DLD1 (cell line): ENCODE measurements around the gene TRRAP.

Experiments
- in situ Hi-C: cut with HindIII; loops from 2 replicates; pipeline ENCODE4 v1.10.0; 2017; ENCODE audit warnings: low sequenced_read_pairs

TRRAP gene

DNA sequence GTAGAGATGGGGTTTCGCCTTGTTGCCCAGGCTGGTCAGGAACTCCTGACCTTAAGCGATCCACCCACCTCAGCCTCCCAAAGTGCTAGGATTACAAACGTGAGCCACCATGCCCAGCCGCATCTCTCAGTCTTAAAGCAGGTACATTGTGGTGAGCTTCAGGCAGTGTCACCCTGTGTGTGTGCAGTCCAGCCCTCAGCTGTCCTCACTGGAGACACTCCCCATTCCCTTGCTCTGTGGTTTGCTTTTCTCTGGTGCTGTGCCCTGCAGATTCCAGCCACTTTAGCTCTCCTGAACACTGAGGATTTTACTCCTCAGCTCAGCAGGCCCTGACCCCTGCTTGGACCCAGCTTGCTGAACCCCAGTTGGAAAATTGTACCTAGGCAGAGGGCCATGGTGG lies 6.1 kb downstream of the TRRAP start:
- in situ Hi-C loops: no loop called here

- in situ Hi-C loops: no loop called here
Measured at GRCh38 chr7:98887038-98887437, 8.7 kb downstream of the TRRAP start.

GRCh38 chr7:98892609-98893008 lies 14.3 kb downstream of the TRRAP start:
- in situ Hi-C loops: no loop called here

- in situ Hi-C loops: loop anchor here (25.0 kb wide), 2 partner anchors 112 to 412 kb away; no protein-coding TSS in a partner anchor
Measured at GRCh38 chr7:98899816-98900215, 21.5 kb downstream of the TRRAP start.

GRCh38 chr7:98900815-98901214 lies 22.5 kb downstream of the TRRAP start:
- in situ Hi-C loops: loop anchor here (25.0 kb wide), 2 partner anchors 111 to 411 kb away; no protein-coding TSS in a partner anchor

DNA sequence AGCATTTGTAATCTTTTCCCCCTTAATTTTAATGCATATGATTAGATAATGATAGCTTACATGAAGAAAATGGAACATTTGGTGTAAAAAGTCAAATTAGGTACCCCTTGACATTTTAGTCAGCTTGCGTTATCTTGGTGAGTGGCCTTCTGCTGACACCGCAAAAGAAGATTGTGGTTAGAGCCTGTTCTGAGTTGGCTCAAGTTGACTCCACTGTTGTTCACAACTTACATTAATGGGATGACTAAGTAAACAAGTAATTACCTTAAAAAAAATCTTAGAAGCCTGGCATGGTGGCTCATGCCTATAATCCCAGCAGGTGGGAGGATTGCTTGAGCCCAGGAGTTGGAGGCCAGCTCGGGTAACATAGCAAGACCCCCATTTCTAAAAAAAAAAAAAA lies 24.2 kb downstream of the TRRAP start:
- in situ Hi-C loops: loop anchor here (25.0 kb wide), 2 partner anchors 110 to 410 kb away; no protein-coding TSS in a partner anchor

- in situ Hi-C loops: loop anchor here (25.0 kb wide), 2 partner anchors 109 to 409 kb away; no protein-coding TSS in a partner anchor
Measured at GRCh38 chr7:98903246-98903645, 24.9 kb downstream of the TRRAP start.

DNA sequence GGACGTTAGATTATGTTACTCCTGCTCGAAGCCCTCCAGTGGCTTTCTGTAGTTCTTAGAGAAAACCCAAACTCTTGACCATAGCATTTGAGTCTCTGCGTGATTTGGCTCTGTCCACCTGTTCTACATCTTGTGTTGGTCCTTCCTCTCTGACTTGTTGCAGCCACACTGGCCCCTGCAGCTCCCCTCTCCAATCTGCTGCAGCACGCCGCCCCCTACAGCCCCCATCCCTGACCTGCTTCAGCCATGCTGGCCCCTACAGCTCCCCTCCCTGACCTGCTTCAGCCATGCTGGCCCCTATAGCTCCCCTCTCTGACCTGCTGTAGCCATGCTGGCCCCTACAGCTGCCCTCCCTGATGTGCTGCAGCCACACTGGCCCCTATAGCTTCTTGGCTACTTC lies 29.2 kb downstream of the TRRAP start:
- in situ Hi-C loops: loop anchor here (25.0 kb wide), 2 partner anchors 105 to 405 kb away; no protein-coding TSS in a partner anchor

DNA sequence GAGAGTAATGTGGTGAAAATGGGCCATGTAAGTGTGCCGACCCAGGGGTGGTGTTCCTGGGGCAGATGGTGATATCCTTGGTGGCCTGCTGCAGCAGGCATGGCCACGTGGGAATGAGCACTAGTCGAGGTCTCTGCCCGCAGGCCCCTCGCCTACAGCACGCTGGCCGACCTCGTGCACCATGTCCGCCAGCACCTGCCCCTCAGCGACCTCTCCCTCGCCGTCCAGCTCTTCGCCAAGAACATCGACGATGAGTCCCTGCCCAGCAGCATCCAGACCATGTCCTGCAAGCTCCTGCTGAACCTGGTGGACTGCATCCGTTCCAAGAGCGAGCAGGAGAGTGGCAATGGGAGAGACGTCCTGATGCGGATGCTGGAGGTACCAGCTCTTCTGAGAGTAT lies 30.3 kb downstream of the TRRAP start:
- in situ Hi-C loops: loop anchor here (25.0 kb wide), 2 partner anchors 104 to 404 kb away; no protein-coding TSS in a partner anchor

DNA sequence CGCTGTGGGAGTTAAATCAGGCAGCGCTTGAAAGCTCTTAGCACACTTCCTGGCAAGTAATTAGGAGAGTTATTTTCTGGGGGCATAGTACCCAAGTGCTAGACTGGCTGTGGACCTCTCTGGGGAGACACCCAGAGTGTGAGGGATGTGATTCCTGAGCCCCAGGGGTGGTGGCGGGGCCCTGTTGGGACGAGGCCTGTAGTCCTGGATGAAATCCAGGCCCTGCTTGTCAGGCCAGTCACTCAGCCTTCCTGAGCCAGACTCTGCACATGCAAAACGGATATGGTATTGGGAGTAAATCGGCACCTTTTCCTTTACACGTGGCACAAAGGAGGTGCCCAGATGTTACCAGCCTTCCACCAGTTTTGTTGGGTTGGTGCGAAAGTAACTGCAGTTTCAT lies 31.2 kb downstream of the TRRAP start:
- in situ Hi-C loops: loop anchor here (25.0 kb wide), 2 partner anchors 103 to 403 kb away; no protein-coding TSS in a partner anchor

DNA sequence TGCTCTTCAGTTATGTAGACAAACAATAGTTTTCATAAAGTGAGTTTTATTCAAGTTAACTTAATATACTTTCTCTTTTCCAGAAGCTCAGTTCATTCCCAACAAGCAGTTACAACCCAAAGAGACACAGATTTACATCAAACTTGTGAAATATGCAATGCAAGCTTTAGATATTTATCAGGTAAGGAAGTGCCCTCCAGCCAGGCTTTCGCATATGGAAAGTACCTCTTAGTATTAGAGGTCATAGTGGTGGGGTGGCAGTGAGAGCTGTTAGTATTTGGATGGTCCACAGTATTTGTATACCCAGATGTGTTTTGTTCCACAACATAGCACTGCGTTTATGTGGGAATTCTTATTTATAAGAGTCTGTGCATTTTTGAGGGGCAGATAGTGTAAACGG lies 32.1 kb downstream of the TRRAP start:
- in situ Hi-C loops: loop anchor here (25.0 kb wide), 2 partner anchors 102 to 402 kb away; no protein-coding TSS in a partner anchor

DNA sequence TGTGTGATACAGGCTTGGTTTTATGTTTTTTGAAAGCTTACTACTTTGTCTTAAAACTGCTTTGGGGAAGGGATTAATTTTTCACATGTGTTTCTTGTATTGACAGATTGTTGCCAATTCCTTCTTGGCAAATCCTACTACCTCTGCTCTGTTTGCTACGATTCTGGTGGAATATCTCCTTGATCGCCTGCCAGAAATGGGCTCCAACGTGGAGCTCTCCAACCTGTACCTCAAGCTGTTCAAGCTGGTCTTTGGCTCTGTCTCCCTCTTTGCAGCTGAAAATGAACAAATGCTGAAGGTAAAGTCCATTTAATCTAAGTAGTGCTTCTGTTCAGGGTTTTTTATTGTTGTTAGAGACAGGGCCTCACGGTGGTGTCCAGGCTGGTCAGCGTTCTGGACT lies 33.6 kb downstream of the TRRAP start:
- in situ Hi-C loops: loop anchor here (25.0 kb wide), 2 partner anchors 100 to 400 kb away; no protein-coding TSS in a partner anchor

- in situ Hi-C loops: loop anchor here (25.0 kb wide), 2 partner anchors 99 to 399 kb away; no protein-coding TSS in a partner anchor
Measured at GRCh38 chr7:98913026-98913425, 34.7 kb downstream of the TRRAP start.

DNA sequence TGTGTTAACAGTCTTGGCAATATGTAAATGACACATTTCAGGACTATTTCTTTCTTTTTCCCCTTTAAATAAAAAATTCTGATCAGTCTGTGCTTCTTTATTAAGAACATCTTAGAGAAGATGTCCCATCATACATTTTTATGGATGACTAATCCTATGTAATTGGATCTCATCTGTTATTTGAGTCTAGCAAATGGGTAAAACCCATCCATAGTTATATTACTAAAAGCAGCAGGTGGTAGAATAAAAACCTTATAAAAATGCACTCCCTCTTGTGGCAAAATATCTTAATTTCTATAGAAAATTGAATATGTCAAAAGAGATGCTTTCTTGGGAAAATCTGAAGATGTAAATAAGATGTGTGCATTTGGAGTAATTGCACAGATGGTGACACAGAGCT lies 35.3 kb downstream of the TRRAP start:
- in situ Hi-C loops: loop anchor here (25.0 kb wide), 2 partner anchors 99 to 399 kb away; no protein-coding TSS in a partner anchor

- in situ Hi-C loops: loop anchor here (25.0 kb wide), 2 partner anchors 95 to 395 kb away; no protein-coding TSS in a partner anchor
Measured at GRCh38 chr7:98917331-98917730, 39.0 kb downstream of the TRRAP start.

DNA sequence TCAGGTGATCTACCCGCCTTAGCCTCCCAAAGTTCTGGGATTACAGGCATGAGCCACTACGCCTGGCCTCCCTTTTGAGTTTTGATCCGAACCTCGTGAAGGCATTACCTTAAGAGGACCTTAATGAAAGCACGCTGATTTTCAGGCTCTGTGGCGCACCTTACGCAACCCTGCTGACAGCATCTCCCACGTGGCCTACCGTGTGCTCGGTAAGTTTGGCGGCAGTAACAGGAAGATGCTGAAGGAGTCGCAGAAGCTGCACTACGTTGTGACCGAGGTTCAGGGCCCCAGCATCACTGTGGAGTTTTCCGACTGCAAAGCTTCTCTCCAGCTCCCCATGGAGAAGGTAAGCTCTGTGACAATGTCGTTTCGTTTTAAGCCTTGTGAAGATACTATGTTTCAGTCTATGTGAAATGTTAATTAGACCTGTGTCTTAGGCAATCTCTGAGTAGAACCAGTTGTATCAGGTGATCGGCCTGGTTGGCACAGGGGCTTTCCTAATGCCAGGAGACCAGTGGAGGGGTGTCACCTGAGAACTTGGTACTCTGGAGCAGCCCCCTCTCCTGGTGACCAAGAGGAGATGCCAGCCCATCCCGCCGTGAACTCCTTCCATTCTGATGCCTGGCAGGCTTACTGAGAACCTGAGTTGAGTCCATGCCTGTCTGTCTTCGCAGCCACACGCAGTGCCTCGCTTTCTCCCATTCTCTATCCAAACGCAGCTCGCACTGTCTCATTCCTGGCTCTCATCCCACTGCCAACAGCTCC lies 43.5 kb downstream of the TRRAP start:
- in situ Hi-C loops: loop anchor here (25.0 kb wide), 2 partner anchors 91 to 391 kb away; no protein-coding TSS in a partner anchor

DNA sequence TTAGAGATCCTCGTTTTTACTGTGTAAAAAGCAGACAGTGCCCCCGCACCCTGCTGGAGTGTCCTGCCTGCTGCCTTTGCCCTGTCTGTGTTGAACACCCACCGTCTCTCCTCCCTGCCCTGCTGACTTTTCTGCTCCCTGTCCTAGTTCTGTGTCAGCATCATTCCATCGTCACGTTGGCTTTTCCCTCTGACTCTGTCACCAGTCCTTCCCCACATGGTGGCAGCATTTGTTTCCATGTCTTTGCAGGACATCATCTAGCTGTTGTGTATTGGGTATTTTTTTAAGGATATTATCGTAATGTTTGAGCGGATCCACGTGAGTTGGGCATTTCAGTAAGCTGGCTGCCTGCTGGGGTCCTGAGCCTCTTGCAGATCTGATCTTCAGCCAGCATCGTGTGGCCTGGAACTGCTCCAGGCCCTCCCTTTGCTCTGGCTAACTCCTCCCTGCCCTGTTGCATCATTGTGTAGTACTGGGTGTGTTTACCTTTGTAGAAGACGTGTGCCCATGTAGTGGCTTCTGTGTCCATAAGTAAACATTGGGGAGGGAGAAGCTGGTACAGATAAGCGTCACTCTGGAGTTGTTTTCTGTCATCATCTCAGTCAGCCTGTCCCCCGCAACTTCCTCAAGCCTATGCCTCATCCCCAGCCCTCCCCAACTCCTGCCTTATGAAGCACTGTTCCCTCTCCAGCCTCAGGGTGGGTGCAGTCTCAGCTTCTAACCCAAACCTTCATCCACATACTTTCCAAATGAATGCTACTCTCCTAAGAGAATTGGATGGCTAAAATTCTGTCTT lies 44.3 kb downstream of the TRRAP start:
- in situ Hi-C loops: loop anchor here (25.0 kb wide), 2 partner anchors 90 to 390 kb away; no protein-coding TSS in a partner anchor

DNA sequence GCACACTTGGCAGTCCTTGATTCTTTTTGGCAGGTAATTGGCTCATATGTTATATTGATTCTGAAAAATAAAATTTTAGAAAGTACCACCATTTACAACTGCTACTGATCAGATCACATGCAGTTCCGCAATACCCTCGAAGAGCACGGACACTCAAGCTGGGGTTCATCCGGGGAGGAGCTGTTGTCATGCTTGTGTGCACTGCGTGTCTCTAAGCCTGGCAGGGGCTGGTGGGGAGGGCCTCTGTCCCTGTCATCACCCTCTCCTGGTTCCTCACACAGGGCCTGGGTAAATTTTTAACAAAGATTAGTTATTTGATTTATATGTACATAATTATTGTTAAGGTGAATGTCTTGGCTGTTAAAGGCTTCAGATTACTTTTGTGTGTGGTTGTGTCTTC lies 45.2 kb downstream of the TRRAP start:
- in situ Hi-C loops: loop anchor here (25.0 kb wide), 2 partner anchors 89 to 389 kb away; no protein-coding TSS in a partner anchor

GRCh38 chr7:98927125-98927524 lies 48.8 kb downstream of the TRRAP start:
- in situ Hi-C loops: no loop called here

- in situ Hi-C loops: no loop called here
Measured at GRCh38 chr7:98930464-98930863, 52.1 kb downstream of the TRRAP start.

- in situ Hi-C loops: no loop called here
Measured at GRCh38 chr7:98930921-98931320, 52.6 kb downstream of the TRRAP start.
